SU-DHL-6 (cell line): ENCODE data around the gene DLX1.

Source experiments
- CTCF ChIP-seq: fragments of 200-600 bp; sonication (generic); IDR thresholded peaks from one replicate; pipeline ENCODE4 v1.5.1; 2017; ENCODE audit warnings: antibody characterized with exemption, mild to moderate bottlenecking, low read length, moderate library complexity; ENCODE audit not compliant: insufficient read depth, poor library complexity, severe bottlenecking
- EZH2phosphoT487 ChIP-seq: fragments of 200-600 bp; sonication (generic), shearing (Covaris generic); conservative IDR thresholded peaks from 2 replicates; pipeline ENCODE4 v1.6.1; 2018; ENCODE audit warnings: mild to moderate bottlenecking, antibody characterized with exemption, low read length, moderate library complexity, mixed read lengths

GRCh38 chr2:172109256-172109987 is 24.1 kb downstream of the DLX1 start:
- TF ChIP-seq CTCF (no peak), EZH2phosphoT487 (no peak)
